ENCODE data around the gene C9orf153.
A peak's percentile ranks its signal among the peaks of the same experiment; 100 is the strongest.

The C9orf153 gene

DNA sequence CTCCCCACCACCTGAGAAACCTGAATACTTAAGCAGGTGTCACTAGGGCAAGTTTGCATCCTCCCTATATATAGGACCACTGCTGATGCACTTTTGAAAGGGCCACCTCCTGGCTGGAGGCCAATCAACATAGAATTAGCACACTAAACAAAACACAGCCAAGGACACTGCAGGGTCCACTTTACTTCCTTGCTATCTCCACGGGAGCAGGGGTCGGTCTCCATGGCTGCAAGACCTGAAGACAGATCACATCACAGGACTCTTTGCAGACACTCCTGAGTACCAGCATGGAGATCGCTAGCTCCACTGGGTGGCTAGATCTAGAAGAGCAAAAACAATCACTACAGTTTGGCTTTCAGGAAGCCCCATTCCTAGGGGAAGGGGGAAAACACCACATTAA is 72.3 kb downstream of the C9orf153 start:
- DNase-seq (ENCODE audit: low spot score), result no peak

DNA sequence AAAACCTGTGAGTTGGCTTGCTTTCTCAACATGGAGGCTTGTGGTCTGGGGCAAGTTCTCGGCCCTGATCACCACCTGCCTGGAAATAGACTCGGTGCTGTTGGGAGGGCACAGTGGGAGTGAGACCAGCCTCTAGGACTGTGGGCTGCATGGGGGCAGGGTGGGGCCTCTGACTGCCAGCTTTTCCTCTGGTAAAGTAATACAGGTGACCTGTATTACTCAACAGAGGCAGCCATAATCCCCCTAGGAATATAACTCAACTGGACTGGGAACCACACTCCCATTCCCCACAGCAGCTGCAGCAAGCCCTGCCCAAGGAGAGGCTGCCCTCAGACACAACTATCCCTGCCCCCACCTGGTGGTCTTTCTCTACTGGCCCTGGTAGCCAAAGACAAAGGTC is 72.8 kb downstream of the C9orf153 start:
- no peak for DNase-seq (ENCODE audit: low spot score)

DNA sequence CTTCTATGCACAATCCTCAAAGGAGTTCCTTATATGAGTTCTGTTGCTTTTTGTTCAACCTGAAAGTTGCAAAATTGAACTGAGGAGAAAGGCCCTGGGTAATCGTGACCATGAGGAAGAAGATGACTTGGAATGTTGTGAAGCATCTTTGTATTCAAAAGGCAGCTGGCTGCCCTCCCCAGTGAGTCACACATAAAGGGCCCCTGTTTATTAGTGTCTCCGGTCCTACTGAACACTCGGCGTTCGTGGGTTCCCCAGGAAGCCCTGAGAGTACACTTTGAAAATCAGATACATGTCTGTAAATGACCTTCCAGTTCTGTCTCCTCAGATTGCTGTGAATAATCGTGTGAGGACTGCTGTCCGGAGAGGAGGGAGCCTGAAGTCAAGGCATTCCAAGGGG is 73.6 kb downstream of the C9orf153 start:
- DNase-seq (ENCODE audit: low spot score), result no peak

DNA sequence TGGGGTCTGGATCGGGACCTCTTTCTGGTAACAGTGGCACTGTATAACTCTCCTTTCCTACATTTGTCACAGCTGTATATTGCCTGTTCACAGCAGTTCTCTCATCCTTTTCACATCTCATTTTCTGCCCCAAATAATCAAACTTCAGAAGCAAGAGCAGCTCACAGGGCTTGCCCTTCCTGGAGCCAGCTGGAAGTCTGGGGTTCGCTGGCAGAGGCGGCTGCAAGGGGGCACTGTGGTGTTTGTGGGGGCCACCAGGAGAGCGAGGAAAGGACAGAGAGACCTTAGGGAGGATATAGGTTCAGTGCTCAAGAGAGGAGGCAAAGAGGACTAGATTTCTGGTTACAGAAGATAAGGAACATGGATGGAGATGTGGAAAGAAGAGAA is 75.3 kb downstream of the C9orf153 start:
- no peak for DNase-seq (ENCODE audit: low spot score)

DNA sequence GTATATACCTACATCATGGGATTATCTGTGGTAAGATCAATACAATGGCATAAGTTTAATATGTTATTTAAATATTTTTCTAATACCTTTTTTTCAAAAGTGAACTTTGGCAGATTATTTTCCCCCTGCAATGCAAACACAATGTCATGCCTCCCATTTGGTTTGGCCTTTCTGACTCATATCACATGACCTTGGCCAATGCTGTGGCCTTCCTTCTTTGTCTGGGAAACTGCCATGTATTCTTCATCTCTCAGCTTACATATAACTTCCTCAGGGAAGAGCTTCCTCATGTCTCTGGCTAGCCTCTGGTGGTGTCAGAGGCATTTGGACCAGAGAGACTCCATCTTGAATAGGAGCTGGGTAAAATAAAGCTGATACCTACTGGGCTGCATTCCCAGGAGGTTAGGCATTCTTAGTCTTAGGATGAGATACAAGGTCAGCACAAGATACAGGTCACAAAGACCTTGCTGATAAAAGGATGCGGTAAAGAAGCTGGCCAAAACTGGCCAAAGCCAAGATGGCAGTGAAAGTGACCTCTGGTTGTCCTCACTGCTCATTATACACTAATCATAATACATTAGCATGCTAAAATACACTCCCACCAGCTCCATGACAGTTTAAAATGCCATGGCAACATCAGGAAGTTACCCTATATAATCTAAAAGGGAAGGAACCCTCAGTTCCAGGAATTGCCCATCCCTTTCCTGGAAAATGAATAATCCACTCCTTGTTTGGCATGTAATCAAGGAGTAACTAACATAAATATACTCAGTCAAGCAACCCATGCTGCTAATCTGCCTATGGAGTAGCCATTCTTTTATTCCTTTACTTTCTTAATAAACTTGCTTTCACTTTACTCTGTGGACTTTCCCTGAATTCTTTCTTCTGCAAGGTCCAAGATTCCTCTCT is 76.0 kb downstream of the C9orf153 start:
- peak; percentile 24 for DNase-seq (ENCODE audit: low spot score)

DNA sequence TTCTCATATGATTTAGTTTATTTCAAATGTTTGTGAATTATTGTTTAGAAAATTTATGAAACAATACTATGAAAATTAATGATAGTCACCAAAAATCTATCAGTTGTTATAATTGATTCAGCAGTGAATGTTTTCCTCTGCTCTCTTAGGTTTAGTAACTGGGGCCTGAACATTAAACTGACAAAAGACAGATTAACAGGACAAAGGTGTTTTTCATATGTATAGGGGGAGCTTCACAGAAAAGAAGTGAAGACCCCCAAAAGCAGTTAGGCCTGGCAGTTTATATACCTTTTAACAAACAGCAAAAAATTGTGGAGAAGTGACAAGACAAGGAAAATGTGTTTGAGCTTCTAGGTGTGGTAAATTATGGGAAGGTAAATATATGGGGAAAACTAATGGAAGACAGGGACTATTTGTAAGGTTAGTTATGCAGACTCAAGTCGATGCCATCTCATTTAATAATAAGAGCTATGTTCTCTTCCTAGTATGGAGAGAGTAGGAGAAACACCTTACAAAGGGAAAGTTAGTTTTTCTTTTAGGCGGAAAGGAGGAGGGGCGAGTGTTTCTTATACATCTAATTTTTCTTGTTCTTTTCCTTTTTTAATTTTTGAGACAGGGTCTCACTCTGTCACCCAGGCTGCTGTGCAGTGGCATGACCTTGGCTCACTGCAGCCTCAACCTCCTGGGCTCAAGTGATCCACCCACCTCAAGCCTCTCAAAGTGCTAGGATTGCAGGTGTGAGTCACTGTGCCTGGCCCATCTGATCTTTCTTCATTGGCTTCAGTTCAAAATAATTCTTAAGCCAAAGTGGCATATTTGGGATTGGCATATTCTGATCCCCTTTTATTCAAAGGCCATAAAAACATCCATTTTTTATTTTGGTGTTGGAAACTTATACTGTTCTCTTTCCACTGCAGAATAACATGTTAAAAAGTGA is 77.8 kb downstream of the C9orf153 start:
- DNase-seq (ENCODE audit: low spot score), result no peak

DNA sequence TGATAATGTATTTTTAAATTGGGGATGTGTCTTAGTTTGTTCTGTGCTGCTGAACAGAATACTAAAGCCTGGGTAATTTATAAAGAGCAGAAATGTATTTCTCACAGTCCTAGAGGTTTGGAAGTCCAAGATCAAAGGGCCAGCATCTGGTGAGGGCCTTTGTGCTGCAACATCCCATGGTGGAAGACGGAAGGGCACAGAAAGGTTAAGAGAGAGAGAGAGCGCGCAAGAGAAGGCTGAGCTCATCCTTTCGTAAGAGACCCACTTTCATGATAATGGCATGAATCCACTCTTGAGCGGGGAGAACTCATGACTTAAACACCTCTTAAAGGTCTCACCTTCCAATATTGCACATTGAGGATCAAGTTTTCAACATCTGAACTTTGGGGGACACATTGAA is 81.0 kb downstream of the C9orf153 start:
- DNase-seq (ENCODE audit: low spot score), result no peak

DNA sequence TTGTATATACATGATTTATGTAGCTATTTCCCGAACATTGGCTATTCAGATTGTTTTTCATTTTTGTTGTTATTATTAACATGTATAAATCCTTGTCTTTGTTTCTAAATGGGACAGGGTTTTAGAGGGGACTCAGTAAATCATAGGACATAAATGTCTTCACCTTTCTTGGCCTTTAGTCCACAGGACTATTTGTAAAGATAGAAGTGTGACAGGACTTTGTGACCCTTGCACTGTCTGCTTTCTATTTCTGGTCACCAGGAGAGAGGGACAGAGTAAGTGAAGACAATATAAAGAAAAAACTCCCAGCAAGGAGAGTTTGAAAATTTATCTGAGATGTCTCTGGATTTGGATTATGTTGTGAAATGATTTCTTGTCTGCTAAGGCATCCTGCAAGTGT is 81.5 kb downstream of the C9orf153 start:
- DNase-seq (ENCODE audit: low spot score), result no peak

DNA sequence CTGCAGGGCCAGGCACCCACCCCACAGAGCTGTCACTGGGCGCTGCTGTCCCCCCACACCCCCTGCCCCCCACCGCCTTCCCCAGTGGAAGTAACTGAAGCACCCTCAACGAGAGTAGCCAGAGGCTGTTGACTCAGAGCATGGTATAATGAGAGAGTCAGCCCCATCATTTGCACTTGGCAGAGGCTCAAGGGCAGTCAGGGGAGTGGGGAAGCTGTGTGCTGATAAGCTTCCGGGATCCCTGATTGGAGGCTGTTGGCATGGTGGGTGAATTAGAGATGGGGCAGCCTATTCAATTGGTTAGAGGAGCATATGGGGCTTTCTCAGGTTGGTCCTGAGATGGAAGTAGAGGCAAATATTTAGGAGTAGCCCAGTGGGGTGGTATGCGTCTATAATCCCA is 83.0 kb downstream of the C9orf153 start:
- DNase-seq (ENCODE audit: low spot score), result no peak

DNA sequence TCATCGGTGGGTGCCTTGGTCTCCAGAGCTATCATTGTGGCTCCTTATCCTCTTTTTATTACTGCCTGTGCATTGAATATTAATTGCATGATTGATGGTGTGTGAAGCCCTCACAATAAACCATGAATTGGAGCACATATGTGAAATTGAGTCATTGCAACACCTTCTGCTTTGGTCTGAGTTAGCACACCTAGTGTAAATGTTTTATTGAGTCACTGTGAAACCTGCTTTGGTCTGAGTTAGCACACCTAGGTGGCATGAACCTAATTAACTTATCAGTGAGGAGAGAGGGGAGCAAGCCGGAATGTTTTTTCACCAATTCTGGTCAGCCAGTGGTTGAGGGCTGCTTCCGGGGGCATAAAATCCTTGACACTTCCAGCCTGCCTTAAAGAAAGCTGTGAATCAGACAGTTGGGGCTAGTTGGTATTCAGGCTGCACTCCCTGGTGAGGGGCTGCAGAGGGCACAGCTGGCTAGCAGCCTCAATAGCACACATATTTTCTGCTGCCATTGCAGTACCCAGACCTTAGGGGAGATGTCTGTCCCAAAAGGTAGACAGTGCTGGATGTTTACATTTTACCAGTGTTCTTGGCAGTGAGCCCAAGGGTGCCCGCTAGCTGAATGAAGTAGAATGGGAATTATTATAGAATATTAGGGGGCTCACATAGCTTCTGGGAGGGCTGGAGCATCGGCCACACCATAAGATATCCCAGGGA is 83.6 kb downstream of the C9orf153 start:
- no peak for DNase-seq (ENCODE audit: low spot score)

DNA sequence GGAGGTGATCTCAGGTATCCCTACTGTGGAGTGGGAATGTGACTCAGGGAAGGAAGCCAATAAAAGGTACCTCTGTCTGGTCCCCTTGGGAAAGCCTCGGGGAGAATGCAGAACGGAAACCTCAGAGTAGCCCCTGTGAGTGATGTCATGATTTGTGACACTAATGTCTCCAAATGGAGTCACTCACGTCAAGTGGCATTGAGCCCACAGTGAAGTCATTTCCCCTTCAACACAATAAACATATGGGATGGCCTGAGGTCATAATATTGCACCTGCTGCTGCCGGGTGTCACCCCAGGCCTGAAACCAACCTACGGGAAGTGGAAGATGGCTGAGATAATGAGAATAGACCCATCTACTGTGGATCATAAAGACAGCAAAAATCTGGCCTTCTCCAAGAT is 84.2 kb downstream of the C9orf153 start:
- no peak for DNase-seq (ENCODE audit: low spot score)
